HG03378 (cell line): ENCODE measurements around the gene MAN2C1.
"Not testable (repeated sequence)": the region's sequence is repeated elsewhere in the genome, so short reads cannot be mapped to it uniquely, and the experiment has no call there.

Source experiments
- ATAC-seq: cut with Tn5 transposase; IDR thresholded peaks from one replicate; pipeline ENCODE4 v1.9.1; 2021; ENCODE audit warnings: mild to moderate bottlenecking, moderate library complexity; ENCODE audit not compliant: unreplicated experiment

Gene MAN2C1

GRCh38 chr15:75367913-75368688 is at the start of gene MAN2C1:
TSS of gene MAN2C1 (minus strand) at chr15:75368607. CDS start at chr15:75368583, 24 bp downstream.
- peak; percentile 75 for ATAC-seq

- no peak for ATAC-seq
Measured at GRCh38 chr15:75416584-75416983, 48.2 kb upstream of the MAN2C1 start.

- no peak for ATAC-seq
Measured at GRCh38 chr15:75410196-75410595, 41.8 kb upstream of the MAN2C1 start.

- ATAC-seq = no peak
Measured at GRCh38 chr15:75407083-75407482, 38.7 kb upstream of the MAN2C1 start.

- ATAC-seq = no peak
Measured at GRCh38 chr15:75403892-75404291, 35.5 kb upstream of the MAN2C1 start.

GRCh38 chr15:75397494-75397893 is 29.1 kb upstream of the MAN2C1 start:
- no peak for ATAC-seq

GRCh38 chr15:75389791-75390382 is 21.5 kb upstream of the MAN2C1 start:
- no peak for ATAC-seq

- ATAC-seq = not testable (repeated sequence)
Measured at GRCh38 chr15:75383986-75384385, 15.6 kb upstream of the MAN2C1 start.

- no peak for ATAC-seq
Measured at GRCh38 chr15:75380773-75381172, 12.4 kb upstream of the MAN2C1 start.

GRCh38 chr15:75371901-75372688 is 3.7 kb upstream of the MAN2C1 start:
- no peak for ATAC-seq

GRCh38 chr15:75371486-75371885 is 3.1 kb upstream of the MAN2C1 start:
- no peak for ATAC-seq

- ATAC-seq = no peak
Measured at GRCh38 chr15:75369897-75370581, 1.6 kb upstream of the MAN2C1 start.

- ATAC-seq = peak; percentile 3
Measured at GRCh38 chr15:75368689-75369239, 357 bp upstream of the MAN2C1 start.

- no peak for ATAC-seq
Measured at GRCh38 chr15:75367406-75367912, 948 bp downstream of the MAN2C1 start.

GRCh38 chr15:75367006-75367405 is 1.4 kb downstream of the MAN2C1 start:
- no peak for ATAC-seq

- no peak for ATAC-seq
Measured at GRCh38 chr15:75366163-75366562, 2.2 kb downstream of the MAN2C1 start.

- ATAC-seq = no peak
Measured at GRCh38 chr15:75364881-75365280, 3.5 kb downstream of the MAN2C1 start.

- no peak for ATAC-seq
Measured at GRCh38 chr15:75363786-75364185, 4.6 kb downstream of the MAN2C1 start.

- no peak for ATAC-seq
Measured at GRCh38 chr15:75362642-75363249, 5.7 kb downstream of the MAN2C1 start.

GRCh38 chr15:75361989-75362641 is 6.3 kb downstream of the MAN2C1 start:
- no peak for ATAC-seq
